ENCODE data around the gene DIP2C.

The DIP2C gene

GRCh38 chr10:235915-236314 lies 453.6 kb downstream of the DIP2C start:
- DNase-seq (ENCODE audit: low read depth in 3 of 3): no peak

GRCh38 chr10:234708-235406 lies 454.6 kb downstream of the DIP2C start:
- no peak for DNase-seq (ENCODE audit: low read depth in 3 of 3)

GRCh38 chr10:232878-233277 lies 456.6 kb downstream of the DIP2C start:
- no peak for DNase-seq (ENCODE audit: low read depth in 3 of 3)

GRCh38 chr10:232061-232460 lies 457.4 kb downstream of the DIP2C start:
- DNase-seq (ENCODE audit: low read depth in 3 of 3): no peak

GRCh38 chr10:230758-231157 lies 458.7 kb downstream of the DIP2C start:
- no peak for DNase-seq (ENCODE audit: low read depth in 3 of 3)

GRCh38 chr10:228366-228765 lies 461.1 kb downstream of the DIP2C start:
- no peak for DNase-seq (ENCODE audit: low read depth in 3 of 3)

GRCh38 chr10:227014-227413 lies 462.5 kb downstream of the DIP2C start:
- DNase-seq (ENCODE audit: low read depth in 3 of 3): no peak

- DNase-seq (ENCODE audit: low read depth in 3 of 3): no peak
These were observed 463.4 kb downstream of the DIP2C start for GRCh38 chr10:226018-226417.

- DNase-seq (ENCODE audit: low read depth in 3 of 3): no peak
These were observed 464.9 kb downstream of the DIP2C start for GRCh38 chr10:224571-224970.

Data from stimulated activated CD4-positive, alpha-beta T cell treated with anti-CD3 and anti-CD28 coated beads, TNF-alpha, amount 100 ng/mL, for 24 hours (primary cell).